LNCaP clone FGC (cell line): ENCODE data around the gene FHIT.

Experiments used
- DNase-seq: peaks from one replicate; pipeline ENCODE4 v3.0.0-alpha.2; 2011; ENCODE audit warnings: low read depth
- H3K4me3 ChIP-seq: 2 replicates; pipeline ENCODE4 v1.5.1; 2011; ENCODE audit warnings: mild to moderate bottlenecking, low read depth, low read length, control low read depth
- CTCF ChIP-seq: IDR thresholded peaks from 2 replicates; pipeline ENCODE4 v1.5.1; 2012; ENCODE audit warnings: mild to moderate bottlenecking; ENCODE audit not compliant: control insufficient read depth, insufficient read depth; ENCODE audit errors: extremely low read depth

Gene FHIT

GRCh38 chr3:60403866-60404265, 847.4 kb downstream of the FHIT start:
- TF ChIP-seq CTCF, result no peak
- DNase-seq, result no peak
- H3K4me3 ChIP-seq, result no peak overlapping the region

GRCh38 chr3:60402931-60403330, 848.3 kb downstream of the FHIT start:
- TF ChIP-seq CTCF, result no peak
- H3K4me3 ChIP-seq, result no peak overlapping the region
- no peak for DNase-seq

- TF ChIP-seq CTCF, result no peak
- H3K4me3 ChIP-seq, result no peak overlapping the region
- DNase-seq, result no peak
Measured at GRCh38 chr3:60399861-60400845, 851.1 kb downstream of the FHIT start.

GRCh38 chr3:60399292-60399691, 852.0 kb downstream of the FHIT start:
- DNase-seq, result no peak
- H3K4me3 ChIP-seq, result no peak overlapping the region
- no peak for TF ChIP-seq CTCF

GRCh38 chr3:60395173-60395762, 856.0 kb downstream of the FHIT start:
- H3K4me3 ChIP-seq, result no peak overlapping the region
- no peak for DNase-seq
- TF ChIP-seq CTCF, result no peak

- no peak for TF ChIP-seq CTCF
- H3K4me3 ChIP-seq, result no peak overlapping the region
- no peak for DNase-seq
Measured at GRCh38 chr3:60393946-60394345, 857.3 kb downstream of the FHIT start.
